K562 treated with DMSO at 1 percent for 24 hours (cell line): ENCODE measurements around the gene VPREB3. TPM values are rescaled to one million over a fixed set of nuclear protein-coding genes. Genes with fewer than 3 reads are reported as not detected.

Experiments
- total RNA-seq: library from RNA; unstranded; fragments of 300-600 nt; gene quantifications from 2 replicates; pipeline ENCODE4 v1.2.3, GENCODE V29; 2022; ENCODE audit warnings: low read depth; ENCODE audit not compliant: insufficient read depth

The VPREB3 gene, protein sequence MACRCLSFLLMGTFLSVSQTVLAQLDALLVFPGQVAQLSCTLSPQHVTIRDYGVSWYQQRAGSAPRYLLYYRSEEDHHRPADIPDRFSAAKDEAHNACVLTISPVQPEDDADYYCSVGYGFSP
- total RNA-seq = 1.4 TPM in 1 of 2 replicates, not detected in the other

DNA sequence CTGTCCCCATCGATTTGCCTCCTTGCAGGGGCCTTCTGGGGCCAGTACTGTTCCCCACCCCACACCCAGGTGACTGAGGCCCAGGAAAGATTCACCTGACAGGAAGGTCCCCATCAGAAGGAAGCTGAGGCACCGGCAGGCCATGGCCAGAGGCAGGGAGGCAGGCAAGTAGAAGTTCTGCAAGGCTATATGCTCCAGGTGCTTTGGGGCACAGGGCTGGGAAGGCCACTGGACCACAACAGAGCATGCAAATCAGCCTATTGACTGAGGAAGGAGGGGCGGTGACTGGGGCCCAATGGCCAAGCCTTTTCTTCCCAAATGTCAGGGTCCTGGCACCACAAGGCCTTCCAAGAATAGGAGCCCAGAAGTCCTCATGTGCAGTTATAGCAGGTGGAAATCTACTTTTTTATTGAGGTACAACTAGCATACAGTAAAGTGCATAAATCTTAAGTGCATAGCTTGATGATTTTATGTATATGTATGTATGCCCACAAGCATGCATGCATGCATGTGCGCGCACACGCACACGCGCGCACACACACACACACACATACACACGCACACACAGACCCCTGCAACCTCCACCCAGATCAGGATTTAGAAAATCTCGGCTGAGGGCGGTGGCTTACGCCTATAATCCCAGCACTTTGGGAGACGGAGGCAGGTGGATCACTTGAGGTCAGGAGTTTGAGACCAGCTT, at the start of gene VPREB3:
Gene VPREB3 (minus strand): TSS at position 206 of the 700 bp plus-strand sequence. CDS start 62 bp downstream, at position 144.

DNA sequence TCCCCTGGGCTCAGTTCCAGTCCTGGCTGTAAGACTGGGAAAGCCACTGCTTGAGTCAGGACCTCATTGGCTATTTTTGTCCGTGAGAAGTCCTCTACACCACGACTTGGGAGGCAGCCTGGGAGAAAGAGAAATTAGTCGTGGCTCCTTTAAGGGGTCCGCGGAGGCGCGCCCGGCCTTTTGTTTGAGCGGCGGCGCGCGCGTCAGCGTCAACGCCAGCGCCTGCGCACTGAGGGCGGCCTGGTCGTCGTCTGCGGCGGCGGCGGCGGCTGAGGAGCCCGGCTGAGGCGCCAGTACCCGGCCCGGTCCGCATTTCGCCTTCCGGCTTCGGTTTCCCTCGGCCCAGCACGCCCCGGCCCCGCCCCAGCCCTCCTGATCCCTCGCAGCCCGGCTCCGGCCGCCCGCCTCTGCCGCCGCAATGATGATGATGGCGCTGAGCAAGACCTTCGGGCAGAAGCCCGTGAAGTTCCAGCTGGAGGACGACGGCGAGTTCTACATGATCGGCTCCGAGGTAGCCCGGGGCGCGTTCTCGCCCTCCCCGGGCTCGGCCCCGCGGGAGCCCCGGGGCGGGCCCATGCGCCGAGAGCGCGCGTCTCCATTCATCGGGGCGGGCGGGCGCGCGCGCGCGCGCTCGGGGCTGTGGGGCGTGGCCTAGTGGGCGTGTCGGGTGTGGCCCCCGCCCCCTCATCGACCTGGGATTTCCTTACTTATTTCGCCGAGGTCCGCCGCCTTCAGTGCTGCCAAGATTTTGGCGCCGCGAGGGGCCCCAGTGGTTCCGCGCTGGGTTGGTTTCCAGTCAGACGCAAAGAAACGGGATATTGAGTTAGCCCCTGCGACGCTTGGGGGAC, 32.8 kb upstream of the VPREB3 start, which contains the start of gene SMARCB1:
Gene SMARCB1 (plus strand): TSS at position 215 of the 848 bp plus-strand sequence. CDS start 204 bp downstream, at position 419.

DNA sequence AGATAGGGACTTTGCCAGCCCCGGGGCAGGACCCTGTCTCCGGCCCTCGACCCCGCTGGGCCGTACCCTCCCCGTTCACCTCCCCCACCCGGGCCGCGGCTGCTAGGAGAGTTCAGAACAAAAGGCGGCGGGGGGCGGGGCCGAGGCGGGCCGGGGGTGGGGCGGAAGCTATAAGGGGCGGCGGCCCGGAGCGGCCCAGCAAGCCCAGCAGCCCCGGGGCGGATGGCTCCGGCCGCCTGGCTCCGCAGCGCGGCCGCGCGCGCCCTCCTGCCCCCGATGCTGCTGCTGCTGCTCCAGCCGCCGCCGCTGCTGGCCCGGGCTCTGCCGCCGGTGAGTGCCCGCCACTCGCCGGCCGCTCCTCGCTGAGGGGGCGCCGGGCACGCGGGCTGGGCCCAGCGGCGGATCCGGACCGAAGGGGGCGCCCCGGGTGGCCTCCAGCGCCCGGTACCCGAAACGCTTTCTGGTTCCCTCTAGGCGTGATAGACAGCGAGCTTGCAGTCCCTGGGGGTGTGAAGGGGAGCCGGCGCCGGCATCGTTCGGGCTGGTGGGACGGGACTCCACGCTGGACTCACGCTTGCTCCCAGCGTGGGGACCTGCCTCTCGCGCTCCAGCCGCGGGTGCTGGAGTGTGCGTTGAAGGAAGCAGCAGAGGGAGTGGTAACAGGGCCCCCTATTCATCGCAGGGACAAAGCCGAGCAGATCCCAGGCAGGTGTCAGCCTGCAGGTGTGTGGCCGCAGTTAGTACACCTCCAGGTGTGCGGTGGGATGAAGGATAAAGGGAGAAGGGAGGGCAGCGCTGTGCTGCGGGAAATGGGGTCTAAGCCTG, 18.6 kb upstream of the VPREB3 start, which contains the start of gene MMP11:
Gene MMP11 (plus strand): TSS at position 201 of the 825 bp plus-strand sequence. CDS start 22 bp downstream, at position 223.

DNA sequence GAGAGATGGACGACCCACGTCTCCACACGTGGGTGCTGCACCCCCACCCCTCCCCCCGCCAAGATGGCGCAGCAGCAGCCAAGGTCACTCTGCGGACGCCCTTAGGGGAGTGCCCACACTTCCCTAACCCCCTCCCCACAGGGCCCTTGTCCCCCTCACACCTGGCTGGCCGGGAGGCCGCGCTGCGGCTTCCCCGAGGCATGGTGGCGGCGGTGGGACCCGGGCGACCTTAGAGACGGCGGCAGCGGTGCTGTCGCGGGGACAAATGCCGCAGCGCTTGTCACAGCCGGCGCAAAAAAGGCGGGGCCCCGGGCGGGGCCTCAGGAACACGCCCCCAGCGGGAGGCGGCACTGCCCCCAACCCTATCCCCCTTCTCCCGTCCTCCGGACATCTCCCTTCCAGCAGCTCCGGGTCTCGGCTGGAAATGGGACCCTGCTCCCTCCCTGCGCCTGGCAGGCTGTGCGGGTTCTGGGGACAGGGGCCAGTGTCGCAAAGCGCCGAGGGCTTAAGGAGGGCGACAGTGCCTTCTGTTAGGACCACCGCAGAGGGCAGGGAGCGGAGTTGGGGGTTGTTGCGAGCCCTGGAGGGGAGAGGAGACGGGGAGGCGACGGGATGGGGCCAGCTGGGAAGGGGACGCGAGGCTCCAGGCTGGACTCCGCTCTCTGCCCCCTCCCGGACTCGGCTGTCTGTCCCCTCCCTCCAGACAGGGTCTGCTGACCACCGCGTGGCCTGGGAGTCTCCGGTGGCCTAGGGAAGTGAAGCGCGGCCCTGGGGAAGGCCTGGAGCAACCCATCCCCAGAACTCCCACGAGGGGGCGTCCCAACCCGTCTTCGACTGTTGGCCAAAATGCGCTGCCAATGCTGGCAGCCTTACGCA, 13.7 kb upstream of the VPREB3 start, which contains the start of gene CHCHD10:
Gene CHCHD10 (minus strand): TSS at position 300 of the 876 bp plus-strand sequence. CDS start 98 bp downstream, at position 202.

DNA sequence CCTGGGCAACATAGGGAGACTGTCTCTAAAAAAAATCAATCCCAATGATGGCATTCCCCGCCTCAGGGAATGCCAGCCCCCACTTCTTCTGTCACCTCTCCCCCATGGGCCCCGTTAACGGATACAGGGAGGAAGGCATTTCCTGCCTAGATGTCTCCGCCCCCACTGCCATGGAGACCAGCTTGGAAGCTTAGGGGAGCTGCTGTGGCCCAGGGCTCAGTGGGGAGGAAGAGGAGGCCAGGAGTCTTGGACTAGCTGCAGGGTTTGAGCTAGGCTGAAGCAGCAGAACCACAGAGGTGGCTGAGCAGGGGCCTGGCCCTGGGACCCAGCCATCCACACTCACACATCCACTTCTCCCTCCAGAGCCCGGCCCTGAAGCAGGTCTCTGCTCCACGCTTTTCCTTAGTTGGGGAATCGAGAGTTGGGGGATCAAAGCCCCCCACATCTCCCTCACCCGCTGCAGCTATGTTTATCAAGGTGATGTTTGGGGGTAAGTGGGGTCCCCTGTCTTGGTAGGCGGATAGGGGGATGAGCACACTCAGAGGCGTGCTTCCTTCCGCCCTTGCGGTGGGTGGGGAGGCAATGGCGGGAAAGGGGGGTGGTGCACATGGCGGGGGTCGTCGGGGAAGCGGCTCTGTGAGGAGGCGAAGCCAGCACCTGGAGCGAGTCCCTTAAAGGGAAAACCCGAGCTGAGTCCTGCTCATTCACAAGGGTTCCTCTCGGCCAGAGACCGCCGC, 8.8 kb upstream of the VPREB3 start, which contains the start of gene C22orf15:
Gene C22orf15 (plus strand): TSS at position 149 of the 737 bp plus-strand sequence. CDS start 317 bp downstream, at position 466.

DNA sequence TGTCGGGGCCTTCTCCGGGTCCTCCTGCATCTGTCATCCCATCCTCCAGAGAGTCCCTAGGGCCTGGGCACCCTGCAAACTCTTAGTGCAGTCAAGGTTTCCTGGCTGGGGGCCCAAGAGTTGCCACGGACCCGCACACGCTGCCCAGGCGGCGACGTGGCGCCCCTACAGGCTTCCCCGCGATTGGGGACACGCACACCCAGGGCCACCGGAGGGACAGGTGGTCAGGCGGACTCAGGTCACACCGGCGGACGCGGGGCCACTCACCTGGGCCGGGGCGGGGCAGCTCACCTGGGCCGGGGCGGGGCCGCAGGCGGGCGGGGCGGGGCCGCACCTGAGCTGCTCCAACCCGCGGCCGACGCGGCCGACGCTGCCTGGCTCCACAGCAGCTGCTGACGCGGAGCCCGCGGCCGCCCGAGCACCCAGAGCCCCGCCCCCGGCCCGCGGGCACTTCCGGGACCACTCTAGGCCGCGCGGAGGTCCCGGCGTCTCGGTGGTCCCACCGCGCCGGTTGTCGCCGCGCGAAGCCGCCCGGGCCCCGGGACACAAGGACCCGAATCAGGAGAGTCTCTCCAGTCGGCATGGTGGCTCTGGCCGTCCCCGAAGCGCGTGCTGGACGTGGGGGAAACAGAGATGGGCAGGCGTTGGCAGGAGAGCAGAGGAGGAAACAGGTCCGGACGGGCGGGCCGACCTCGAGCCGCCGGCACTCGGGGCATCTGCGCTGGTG, 3.3 kb downstream of the VPREB3 start, which contains the start of gene ZNF70:
Gene ZNF70 (minus strand): TSS at position 399 of the 727 bp plus-strand sequence. CDS start 5,972 bp downstream, outside the sequence.

Other genes starting within 250 kb of the VPREB3 start
- not detected in 2 replicates for gene IGLL1, start 174.1 kb downstream of the VPREB3 start, total RNA-seq
- not detected in 2 replicates for gene DRICH1, start 122.1 kb downstream of the VPREB3 start, total RNA-seq
- gene RGL4, start 63.4 kb downstream of the VPREB3 start, total RNA-seq = not detected in 2 replicates
- 1.1 and 1.4 TPM in 2 replicates for gene ZNF70, start 3.3 kb downstream of the VPREB3 start, total RNA-seq
- gene C22orf15, start 8.6 kb upstream of the VPREB3 start, total RNA-seq = 0.17 TPM in 1 of 2 replicates, not detected in the other
- gene CHCHD10, start 13.5 kb upstream of the VPREB3 start, total RNA-seq = 144 and 162 TPM in 2 replicates
- 1.7 and 2.3 TPM in 2 replicates for gene MMP11, start 18.4 kb upstream of the VPREB3 start, total RNA-seq
- 123 and 143 TPM in 2 replicates for gene SMARCB1, start 32.5 kb upstream of the VPREB3 start, total RNA-seq
- 1.4 and 2.5 TPM in 2 replicates for gene DERL3, start 84.6 kb upstream of the VPREB3 start, total RNA-seq
- 4.4 and 7.2 TPM in 2 replicates for gene SLC2A11, start 103.5 kb upstream of the VPREB3 start, total RNA-seq
- 258 and 290 TPM in 2 replicates for gene MIF, start 140.0 kb upstream of the VPREB3 start, total RNA-seq
- not detected in 2 replicates for gene GSTT2B, start 206.8 kb upstream of the VPREB3 start, total RNA-seq
- gene DDTL, start 212.5 kb upstream of the VPREB3 start, total RNA-seq = 0.65 and 1.3 TPM in 2 replicates
- gene DDT, start 220.0 kb upstream of the VPREB3 start, total RNA-seq = 82.3 and 114 TPM in 2 replicates
- not detected in 2 replicates for gene GSTT2, start 225.7 kb upstream of the VPREB3 start, total RNA-seq